Measurements from ENCODE around the gene XPNPEP3.

DNA sequence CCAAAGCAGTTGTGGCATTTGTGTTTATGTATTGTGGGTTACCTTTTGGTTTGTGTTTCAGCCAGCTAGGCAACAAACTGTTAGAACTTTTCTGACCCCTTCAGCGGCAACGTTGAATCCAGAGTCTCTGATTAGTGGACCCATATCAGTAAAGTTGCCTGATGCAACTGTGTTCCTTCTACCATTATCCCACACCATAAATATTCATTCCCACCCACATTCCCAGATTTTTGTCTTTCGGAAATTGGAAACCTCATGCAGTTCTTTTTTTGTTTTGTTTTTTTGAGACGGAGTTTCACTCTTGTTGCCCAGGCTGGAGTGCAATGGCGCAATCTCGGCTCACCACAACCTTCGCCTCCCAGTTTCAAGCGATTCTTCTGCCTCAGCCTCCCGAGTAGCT is 63.6 kb downstream of the XPNPEP3 start:
- TF ChIP-seq SNAI2 (CRISPR knock-in tag; IDR thresholded peaks at IDR 0.05): no peak
- TF ChIP-seq, protein P1, sequence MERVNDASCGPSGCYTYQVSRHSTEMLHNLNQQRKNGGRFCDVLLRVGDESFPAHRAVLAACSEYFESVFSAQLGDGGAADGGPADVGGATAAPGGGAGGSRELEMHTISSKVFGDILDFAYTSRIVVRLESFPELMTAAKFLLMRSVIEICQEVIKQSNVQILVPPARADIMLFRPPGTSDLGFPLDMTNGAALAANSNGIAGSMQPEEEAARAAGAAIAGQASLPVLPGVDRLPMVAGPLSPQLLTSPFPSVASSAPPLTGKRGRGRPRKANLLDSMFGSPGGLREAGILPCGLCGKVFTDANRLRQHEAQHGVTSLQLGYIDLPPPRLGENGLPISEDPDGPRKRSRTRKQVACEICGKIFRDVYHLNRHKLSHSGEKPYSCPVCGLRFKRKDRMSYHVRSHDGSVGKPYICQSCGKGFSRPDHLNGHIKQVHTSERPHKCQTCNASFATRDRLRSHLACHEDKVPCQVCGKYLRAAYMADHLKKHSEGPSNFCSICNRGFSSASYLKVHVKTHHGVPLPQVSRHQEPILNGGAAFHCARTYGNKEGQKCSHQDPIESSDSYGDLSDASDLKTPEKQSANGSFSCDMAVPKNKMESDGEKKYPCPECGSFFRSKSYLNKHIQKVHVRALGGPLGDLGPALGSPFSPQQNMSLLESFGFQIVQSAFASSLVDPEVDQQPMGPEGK (CRISPR knock-in tag; IDR thresholded peaks at IDR 0.05; ENCODE audit: borderline replicate concordance): no peak
- TF ChIP-seq OSR1 (CRISPR knock-in tag; IDR thresholded peaks at IDR 0.05): no peak
- TF ChIP-seq ZNF70 (CRISPR knock-in tag; IDR thresholded peaks at IDR 0.05): no peak
- TF ChIP-seq ZNF8 (CRISPR knock-in tag; IDR thresholded peaks at IDR 0.05): no peak
- no peak for TF ChIP-seq RARB (CRISPR knock-in tag; IDR thresholded peaks at IDR 0.05)
- TF ChIP-seq, protein P2, sequence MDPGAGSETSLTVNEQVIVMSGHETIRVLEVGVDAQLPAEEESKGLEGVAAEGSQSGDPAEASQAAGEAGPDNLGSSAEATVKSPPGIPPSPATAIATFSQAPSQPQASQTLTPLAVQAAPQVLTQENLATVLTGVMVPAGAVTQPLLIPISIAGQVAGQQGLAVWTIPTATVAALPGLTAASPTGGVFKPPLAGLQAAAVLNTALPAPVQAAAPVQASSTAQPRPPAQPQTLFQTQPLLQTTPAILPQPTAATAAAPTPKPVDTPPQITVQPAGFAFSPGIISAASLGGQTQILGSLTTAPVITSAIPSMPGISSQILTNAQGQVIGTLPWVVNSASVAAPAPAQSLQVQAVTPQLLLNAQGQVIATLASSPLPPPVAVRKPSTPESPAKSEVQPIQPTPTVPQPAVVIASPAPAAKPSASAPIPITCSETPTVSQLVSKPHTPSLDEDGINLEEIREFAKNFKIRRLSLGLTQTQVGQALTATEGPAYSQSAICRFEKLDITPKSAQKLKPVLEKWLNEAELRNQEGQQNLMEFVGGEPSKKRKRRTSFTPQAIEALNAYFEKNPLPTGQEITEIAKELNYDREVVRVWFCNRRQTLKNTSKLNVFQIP (CRISPR knock-in tag; IDR thresholded peaks at IDR 0.05; ENCODE audit: borderline replicate concordance, low read depth): no peak
- TF ChIP-seq PPARA (CRISPR knock-in tag; IDR thresholded peaks at IDR 0.05; ENCODE audit: borderline replicate concordance): no peak
- TF ChIP-seq ZFP3 (CRISPR knock-in tag; IDR thresholded peaks at IDR 0.05): no peak
- no peak for TF ChIP-seq ZC3H10 (CRISPR knock-in tag; IDR thresholded peaks at IDR 0.05)
- TF ChIP-seq, protein P3, sequence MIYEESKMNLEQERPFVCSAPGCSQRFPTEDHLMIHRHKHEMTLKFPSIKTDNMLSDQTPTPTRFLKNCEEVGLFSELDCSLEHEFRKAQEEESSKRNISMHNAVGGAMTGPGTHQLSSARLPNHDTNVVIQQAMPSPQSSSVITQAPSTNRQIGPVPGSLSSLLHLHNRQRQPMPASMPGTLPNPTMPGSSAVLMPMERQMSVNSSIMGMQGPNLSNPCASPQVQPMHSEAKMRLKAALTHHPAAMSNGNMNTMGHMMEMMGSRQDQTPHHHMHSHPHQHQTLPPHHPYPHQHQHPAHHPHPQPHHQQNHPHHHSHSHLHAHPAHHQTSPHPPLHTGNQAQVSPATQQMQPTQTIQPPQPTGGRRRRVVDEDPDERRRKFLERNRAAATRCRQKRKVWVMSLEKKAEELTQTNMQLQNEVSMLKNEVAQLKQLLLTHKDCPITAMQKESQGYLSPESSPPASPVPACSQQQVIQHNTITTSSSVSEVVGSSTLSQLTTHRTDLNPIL (CRISPR knock-in tag; IDR thresholded peaks at IDR 0.05; ENCODE audit: low read depth): no peak
- no peak for TF ChIP-seq GLIS3 (CRISPR knock-in tag; IDR thresholded peaks at IDR 0.05)
- no peak for TF ChIP-seq ARNTL (CRISPR knock-in tag; IDR thresholded peaks at IDR 0.05; ENCODE audit: borderline replicate concordance, low read depth)
- no peak for TF ChIP-seq TOX (CRISPR knock-in tag; IDR thresholded peaks at IDR 0.05; ENCODE audit: borderline replicate concordance)
